DOHH2 (cell line): ENCODE data around the gene SPTLC2.

Source experiments
- EZH2phosphoT487 ChIP-seq: fragments of 200-600 bp; sonication (generic); IDR thresholded peaks from 2 replicates; pipeline ENCODE4 v1.6.1; 2017; ENCODE audit warnings: borderline replicate concordance, mild to moderate bottlenecking, antibody characterized with exemption, low read length, moderate library complexity, mixed read lengths
- TF ChIP-seq, protein P1 (sequence below): fragments of 200-600 bp; sonication (generic); IDR thresholded peaks from one replicate; pipeline ENCODE4 v1.5.1; 2014; ENCODE audit warnings: antibody characterized with exemption, mild to moderate bottlenecking, low read depth, low read length; ENCODE audit not compliant: poor library complexity, severe bottlenecking

DNA sequence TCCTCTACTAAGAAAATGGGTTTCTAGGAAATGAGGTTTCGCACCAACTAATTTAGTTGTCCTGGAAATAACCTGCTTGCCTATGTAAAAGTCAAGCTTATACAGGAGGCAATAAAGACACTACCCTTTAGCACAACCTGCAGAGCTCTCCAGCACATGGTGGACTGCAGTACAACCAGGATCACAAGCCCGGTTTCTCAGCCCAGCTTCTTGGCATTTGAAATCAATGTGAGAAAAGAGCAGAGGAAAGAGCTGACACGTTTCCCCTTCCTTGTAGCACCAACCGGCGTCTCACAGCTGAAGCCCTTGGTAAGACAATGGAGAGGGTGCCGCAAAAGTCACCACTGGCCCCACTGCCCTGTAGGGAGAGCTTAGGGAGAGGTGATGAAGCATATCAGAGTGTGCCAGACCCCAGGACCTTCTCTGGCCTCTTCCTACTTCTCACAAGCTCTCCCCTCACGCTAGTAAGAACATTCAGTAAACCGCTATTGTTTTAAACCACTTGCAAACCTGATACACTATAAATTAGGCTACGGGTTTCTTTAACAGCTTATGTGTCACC, 8.6 kb downstream of the SPTLC2 start:
- TF ChIP-seq, protein P1, sequence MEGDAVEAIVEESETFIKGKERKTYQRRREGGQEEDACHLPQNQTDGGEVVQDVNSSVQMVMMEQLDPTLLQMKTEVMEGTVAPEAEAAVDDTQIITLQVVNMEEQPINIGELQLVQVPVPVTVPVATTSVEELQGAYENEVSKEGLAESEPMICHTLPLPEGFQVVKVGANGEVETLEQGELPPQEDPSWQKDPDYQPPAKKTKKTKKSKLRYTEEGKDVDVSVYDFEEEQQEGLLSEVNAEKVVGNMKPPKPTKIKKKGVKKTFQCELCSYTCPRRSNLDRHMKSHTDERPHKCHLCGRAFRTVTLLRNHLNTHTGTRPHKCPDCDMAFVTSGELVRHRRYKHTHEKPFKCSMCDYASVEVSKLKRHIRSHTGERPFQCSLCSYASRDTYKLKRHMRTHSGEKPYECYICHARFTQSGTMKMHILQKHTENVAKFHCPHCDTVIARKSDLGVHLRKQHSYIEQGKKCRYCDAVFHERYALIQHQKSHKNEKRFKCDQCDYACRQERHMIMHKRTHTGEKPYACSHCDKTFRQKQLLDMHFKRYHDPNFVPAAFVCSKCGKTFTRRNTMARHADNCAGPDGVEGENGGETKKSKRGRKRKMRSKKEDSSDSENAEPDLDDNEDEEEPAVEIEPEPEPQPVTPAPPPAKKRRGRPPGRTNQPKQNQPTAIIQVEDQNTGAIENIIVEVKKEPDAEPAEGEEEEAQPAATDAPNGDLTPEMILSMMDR, result no peak
- TF ChIP-seq EZH2phosphoT487, result no peak
